Activated CD8-positive, alpha-beta T cell treated with anti-CD3 and anti-CD28 coated beads, Interleukin-2, amount 10 ng/mL, durations not matched to agents 7 days and 5 days (primary cell): ENCODE results near the gene FGF12. TPM values are rescaled to one million over a fixed set of nuclear protein-coding genes. Genes with fewer than 3 reads are reported as not detected.

Experiments
- ATAC-seq: fragments of 150-1000 bp; cut with Tn5 transposase; one replicate; pipeline ENCODE4 v1.10.0; 2021; ENCODE audit warnings: moderate library complexity
- CTCF ChIA-PET: fragments of 350-600 bp; sonication (Branson Sonifier 250); formaldehyde crosslinking; loops from one replicate; lab custom pipeline; 2021; ENCODE audit warnings: antibody characterized with exemption; lab: Charles Lee
- POLR2A ChIA-PET: fragments of 350-600 bp; sonication (Branson Sonifier 250); formaldehyde crosslinking; loops from one replicate; lab custom pipeline; 2021; ENCODE audit warnings: antibody characterized with exemption; lab: Charles Lee
- DNase-seq: peaks from one replicate; pipeline ENCODE4 v3.0.0-alpha.2; 2020
- H3K27ac Mint-ChIP-seq: one replicate; pipeline ENCODE4 v1.8.0; 2021; ENCODE audit warnings: mild to moderate bottlenecking, mixed read lengths
- H3K27me3 Mint-ChIP-seq: one replicate; pipeline ENCODE4 v1.8.0; 2021; ENCODE audit warnings: low read depth, mixed read lengths
- H3K36me3 Mint-ChIP-seq: one replicate; pipeline ENCODE4 v1.8.0; 2021; ENCODE audit warnings: low read depth, mixed read lengths
- H3K4me1 Mint-ChIP-seq: one replicate; pipeline ENCODE4 v1.8.0; 2021; ENCODE audit warnings: low read depth, mixed read lengths
- H3K4me3 Mint-ChIP-seq: one replicate; pipeline ENCODE4 v1.8.0; 2021; ENCODE audit warnings: mild to moderate bottlenecking, mixed read lengths
- H3K9me3 Mint-ChIP-seq: one replicate; pipeline ENCODE4 v1.8.0; 2022; ENCODE audit warnings: mixed read lengths; ENCODE audit not compliant: insufficient read depth
- total RNA-seq, 2 experiments: library from RNA; stranded (reverse); gene quantifications; one replicate each; pipeline ENCODE4 v1.2.3, GENCODE V29; 2021

The FGF12 gene
- total RNA-seq, 2 experiments from 2014 or later, result not detected

DNA sequence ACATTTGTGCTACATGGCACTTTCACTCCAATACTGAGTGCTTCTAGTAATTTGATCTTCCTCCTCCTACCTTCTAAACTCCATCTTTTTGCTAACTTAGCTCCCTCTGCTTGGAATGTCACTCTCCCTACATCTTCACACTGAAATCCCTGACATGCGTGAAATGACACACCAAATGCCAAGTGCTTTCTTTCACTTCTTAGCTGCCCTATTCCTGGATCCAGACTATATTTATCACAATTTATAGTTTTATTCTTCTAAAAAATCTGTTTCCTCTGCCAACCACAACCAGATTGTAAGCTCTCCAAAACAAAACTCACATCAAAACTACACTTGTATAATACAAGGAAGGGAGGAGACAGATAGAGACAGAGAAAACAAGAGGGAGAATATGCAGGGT lies 387.3 kb downstream of the FGF12 start:
- ChIA-PET CTCF (interaction anchor here (1.3 kb wide), 1 partner anchor 104 kb away, joined by 4 read pairs; no protein-coding TSS in a partner anchor), POLR2A (no interaction called here)
- no peaks in the 10 kb centered on the region for H3K36me3 Mint-ChIP-seq
- ATAC-seq, result no peak
- no peaks in the 10 kb centered on the region for H3K9me3 Mint-ChIP-seq
- no peak overlapping the region for H3K4me3 Mint-ChIP-seq
- peaks cover 2% of the 10 kb centered on the region for H3K27me3 Mint-ChIP-seq
- H3K4me1 Mint-ChIP-seq, result no peaks in the 10 kb centered on the region
- H3K27ac Mint-ChIP-seq, result no peak overlapping the region
- DNase-seq, result no peak

DNA sequence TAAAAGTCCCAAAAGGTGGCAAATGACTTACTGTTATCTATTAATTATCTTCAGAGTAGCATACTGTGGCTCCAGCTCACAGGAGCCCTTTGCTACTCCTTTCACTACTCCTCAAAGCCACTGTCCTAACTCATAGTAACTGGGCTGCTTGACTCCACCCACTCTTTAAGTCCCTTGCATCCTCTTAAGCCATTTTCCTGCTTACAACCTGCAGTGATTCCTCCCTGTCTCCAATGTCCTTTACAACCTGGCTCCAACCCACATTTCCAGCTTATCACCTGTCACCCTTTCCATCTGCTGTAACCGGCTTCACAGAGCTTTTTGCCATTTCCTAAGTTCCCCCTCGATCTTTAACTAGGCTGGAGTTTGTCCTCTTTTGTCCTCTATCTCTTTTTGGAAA lies 388.1 kb downstream of the FGF12 start:
- H3K4me1 Mint-ChIP-seq, result no peaks in the 10 kb centered on the region
- H3K27me3 Mint-ChIP-seq, result peaks cover 2% of the 10 kb centered on the region
- no peak overlapping the region for H3K4me3 Mint-ChIP-seq
- no peaks in the 10 kb centered on the region for H3K9me3 Mint-ChIP-seq
- no peaks in the 10 kb centered on the region for H3K36me3 Mint-ChIP-seq
- POLR2A ChIA-PET, result no interaction called here
- ATAC-seq, result no peak
- H3K27ac Mint-ChIP-seq, result no peak overlapping the region
- CTCF ChIA-PET, result interaction anchor here (1.3 kb wide), 1 partner anchor 105 kb away, joined by 4 read pairs; no protein-coding TSS in a partner anchor
- no peak for DNase-seq

DNA sequence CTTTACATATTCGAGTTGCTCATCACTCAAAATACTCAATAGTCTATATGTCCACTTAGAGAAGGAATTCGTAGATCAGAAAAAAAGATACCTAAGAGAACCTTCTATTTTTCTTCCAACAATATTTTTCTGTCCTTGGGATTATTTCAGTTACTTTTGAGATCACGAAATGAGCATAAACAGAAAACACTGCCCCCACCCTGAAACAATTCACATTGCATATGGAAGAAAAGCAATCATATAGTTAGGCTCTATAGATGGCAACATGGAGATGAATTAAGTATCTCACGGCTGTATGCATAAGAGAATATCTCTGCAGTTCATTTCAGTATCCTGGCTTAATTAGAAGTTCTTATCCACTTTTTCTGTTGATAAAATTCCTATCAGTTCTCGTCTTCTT lies 391.1 kb downstream of the FGF12 start:
- Mint-ChIP-seq H3K9me3 (no peaks in the 10 kb centered on the region), H3K27me3 (no peaks in the 10 kb centered on the region)
- POLR2A ChIA-PET, result no interaction called here

GRCh38 chr3:192332386-192333291 lies 394.7 kb downstream of the FGF12 start:
- H3K4me1 Mint-ChIP-seq, result peaks cover 12% of the 10 kb centered on the region
- H3K9me3 Mint-ChIP-seq, result peaks cover 5% of the 10 kb centered on the region
- CTCF ChIA-PET, result no interaction called here
- H3K36me3 Mint-ChIP-seq, result no peaks in the 10 kb centered on the region
- no peak overlapping the region for H3K4me3 Mint-ChIP-seq
- H3K27ac Mint-ChIP-seq, result no peak overlapping the region
- no peaks in the 10 kb centered on the region for H3K27me3 Mint-ChIP-seq
- POLR2A ChIA-PET, result no interaction called here
- DNase-seq (no peak), ATAC-seq (no peak)

More for the DNA sequence above, 391.1 kb downstream of the FGF12 start:
- H3K4me1 Mint-ChIP-seq, result peaks cover 10% of the 10 kb centered on the region
- no peak overlapping the region for H3K4me3 Mint-ChIP-seq
- H3K36me3 Mint-ChIP-seq, result no peaks in the 10 kb centered on the region
- ATAC-seq (no peak), DNase-seq (no peak)
- CTCF ChIA-PET, result no interaction called here
- no peak overlapping the region for H3K27ac Mint-ChIP-seq

DNA sequence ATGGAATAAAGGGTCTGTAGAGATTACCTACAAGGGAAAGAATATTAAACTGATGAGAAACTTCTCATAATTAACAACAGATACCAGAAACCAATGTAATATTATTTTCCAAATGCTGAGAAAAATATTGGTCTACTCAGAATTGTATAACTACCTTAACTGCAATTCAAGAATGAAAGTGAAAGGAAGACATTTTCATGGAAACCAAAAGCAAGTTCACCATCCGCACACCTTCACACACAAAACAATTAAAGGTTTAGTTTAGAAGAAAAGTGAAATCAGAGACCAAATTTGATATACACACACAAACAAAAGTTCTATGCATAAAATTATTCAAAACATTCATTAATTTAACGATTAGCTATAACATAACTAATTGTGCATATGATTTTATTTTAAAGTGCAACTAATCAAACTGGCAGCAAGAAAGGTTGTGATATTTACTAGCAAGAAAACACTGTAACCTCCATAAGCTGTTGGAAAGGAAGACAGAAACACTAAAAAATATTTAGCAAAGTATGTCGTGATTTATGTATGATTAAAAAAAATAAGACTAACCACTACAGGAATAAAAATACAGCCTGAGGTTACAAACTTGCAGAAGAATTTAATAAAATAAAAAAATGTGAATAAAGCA lies 395.5 kb downstream of the FGF12 start:
- ChIA-PET POLR2A (no interaction called here), CTCF (no interaction called here)
- Mint-ChIP-seq H3K27ac (peak overlapping the region; percentile 45), H3K4me3 (peak overlapping the region; percentile 54), H3K9me3 (peaks cover 5% of the 10 kb centered on the region), H3K4me1 (peaks cover 12% of the 10 kb centered on the region), H3K36me3 (no peaks in the 10 kb centered on the region), H3K27me3 (no peaks in the 10 kb centered on the region)
- ATAC-seq (peak; percentile 49), DNase-seq (no peak)

- ChIA-PET CTCF (no interaction called here), POLR2A (no interaction called here)
- no peaks in the 10 kb centered on the region for H3K27me3 Mint-ChIP-seq
- no peak overlapping the region for H3K27ac Mint-ChIP-seq
- peaks cover 5% of the 10 kb centered on the region for H3K9me3 Mint-ChIP-seq
- ATAC-seq (no peak), DNase-seq (no peak)
- H3K4me3 Mint-ChIP-seq, result no peak overlapping the region
- no peaks in the 10 kb centered on the region for H3K36me3 Mint-ChIP-seq
- H3K4me1 Mint-ChIP-seq, result peaks cover 6% of the 10 kb centered on the region
These were observed 400.7 kb downstream of the FGF12 start for GRCh38 chr3:192326656-192327055.

GRCh38 chr3:192317564-192317963 lies 409.8 kb downstream of the FGF12 start:
- no peaks in the 10 kb centered on the region for H3K27me3 Mint-ChIP-seq
- ChIA-PET POLR2A (no interaction called here), CTCF (no interaction called here)
- no peaks in the 10 kb centered on the region for H3K36me3 Mint-ChIP-seq
- DNase-seq (no peak), ATAC-seq (no peak)
- H3K9me3 Mint-ChIP-seq, result no peaks in the 10 kb centered on the region
- no peak overlapping the region for H3K4me3 Mint-ChIP-seq
- no peaks in the 10 kb centered on the region for H3K4me1 Mint-ChIP-seq
- H3K27ac Mint-ChIP-seq, result no peak overlapping the region

DNA sequence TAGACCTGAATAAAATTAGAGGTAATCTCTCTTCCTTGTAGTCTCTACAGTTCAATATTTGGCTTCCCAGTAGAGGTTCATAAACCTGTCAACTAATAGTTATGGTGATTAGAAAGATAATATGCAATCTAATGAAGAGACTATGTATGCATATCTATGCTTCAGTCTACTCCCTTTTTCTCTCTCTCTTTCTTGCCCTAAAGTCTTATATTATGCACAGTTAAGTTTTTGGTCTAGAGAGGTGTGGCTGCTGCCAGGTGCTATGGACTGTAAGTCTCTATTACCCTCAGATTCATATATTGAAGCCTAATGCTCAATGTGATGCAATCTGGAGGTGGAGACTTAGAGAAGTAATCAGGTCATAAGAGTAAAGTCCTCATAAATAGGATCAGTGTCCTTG lies 413.7 kb downstream of the FGF12 start:
- DNase-seq (no peak), ATAC-seq (no peak)
- Mint-ChIP-seq H3K27me3 (no peaks in the 10 kb centered on the region), H3K27ac (no peak overlapping the region), H3K9me3 (no peaks in the 10 kb centered on the region), H3K4me3 (no peak overlapping the region), H3K36me3 (no peaks in the 10 kb centered on the region), H3K4me1 (no peaks in the 10 kb centered on the region)
- ChIA-PET CTCF (no interaction called here), POLR2A (no interaction called here)

DNA sequence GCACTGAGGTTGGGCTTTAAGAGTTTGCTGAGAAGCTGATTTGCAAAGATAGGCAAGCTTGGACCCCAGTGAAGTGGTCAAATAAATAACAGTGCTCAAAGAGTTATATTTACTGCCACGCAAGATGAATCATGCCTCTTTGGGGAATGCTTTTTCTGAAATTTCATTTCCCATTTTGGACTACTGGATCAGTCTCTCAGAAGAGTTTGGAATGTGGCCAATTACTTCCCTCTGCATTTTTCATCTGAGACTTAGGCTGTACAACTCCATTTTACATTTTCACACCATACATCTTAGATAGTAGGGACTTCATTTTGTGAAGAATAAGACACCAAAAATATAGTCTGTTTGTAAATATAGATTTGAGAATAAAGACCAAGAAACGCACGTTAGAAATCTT lies 419.7 kb downstream of the FGF12 start:
- H3K27me3 Mint-ChIP-seq, result no peaks in the 10 kb centered on the region
- no peaks in the 10 kb centered on the region for H3K4me1 Mint-ChIP-seq
- no peaks in the 10 kb centered on the region for H3K9me3 Mint-ChIP-seq
- CTCF ChIA-PET, result no interaction called here
- ATAC-seq, result no peak
- DNase-seq, result no peak
- no peak overlapping the region for H3K27ac Mint-ChIP-seq
- POLR2A ChIA-PET, result no interaction called here
- no peaks in the 10 kb centered on the region for H3K36me3 Mint-ChIP-seq
- no peak overlapping the region for H3K4me3 Mint-ChIP-seq

DNA sequence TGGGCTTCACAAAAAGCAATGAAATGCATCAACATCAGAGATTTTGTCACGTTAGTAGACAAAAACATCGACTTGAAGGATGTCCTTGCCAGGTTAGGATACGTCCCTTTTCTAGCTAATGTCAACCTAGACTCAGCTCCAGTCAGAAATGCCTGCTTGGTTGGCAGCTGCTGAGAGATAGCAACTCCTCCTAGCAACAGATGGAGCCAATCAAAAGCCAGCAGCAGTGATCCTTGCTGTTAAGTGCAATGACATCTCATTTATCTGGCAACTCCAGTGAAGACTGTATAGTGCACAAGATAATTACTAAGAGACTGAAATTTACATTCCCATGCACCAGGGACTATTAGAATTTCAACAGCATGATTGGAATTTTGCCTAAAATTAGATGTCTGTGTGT lies 424.1 kb downstream of the FGF12 start:
- Mint-ChIP-seq H3K36me3 (no peaks in the 10 kb centered on the region), H3K4me3 (no peak overlapping the region), H3K27me3 (no peaks in the 10 kb centered on the region), H3K4me1 (no peaks in the 10 kb centered on the region), H3K9me3 (no peaks in the 10 kb centered on the region), H3K27ac (no peak overlapping the region)
- ChIA-PET POLR2A (no interaction called here), CTCF (no interaction called here)
- ATAC-seq, result no peak
- no peak for DNase-seq

DNA sequence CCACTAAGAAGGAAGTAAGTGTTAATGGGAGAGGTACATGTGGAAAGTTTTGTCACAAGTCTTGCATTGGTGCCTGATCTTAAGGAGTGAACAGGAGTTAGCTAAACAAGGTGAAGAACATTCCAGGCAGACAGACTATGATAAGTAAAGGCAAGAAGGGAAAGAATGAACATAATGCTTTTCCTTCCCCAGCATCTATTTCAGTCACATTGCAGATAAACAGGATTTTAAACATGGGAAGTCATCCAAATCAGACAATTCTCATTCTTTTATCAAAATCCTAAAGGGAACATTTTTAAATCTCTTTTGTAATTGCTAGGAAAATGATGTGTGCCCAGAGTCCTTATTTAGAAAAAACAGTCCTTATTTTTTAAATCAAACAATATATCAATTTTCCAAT lies 424.6 kb downstream of the FGF12 start:
- H3K4me1 Mint-ChIP-seq, result no peaks in the 10 kb centered on the region
- H3K27me3 Mint-ChIP-seq, result no peaks in the 10 kb centered on the region
- ATAC-seq, result no peak
- no peaks in the 10 kb centered on the region for H3K36me3 Mint-ChIP-seq
- H3K9me3 Mint-ChIP-seq, result no peaks in the 10 kb centered on the region
- no peak for DNase-seq
- CTCF ChIA-PET, result no interaction called here
- no peak overlapping the region for H3K4me3 Mint-ChIP-seq
- no peak overlapping the region for H3K27ac Mint-ChIP-seq
- POLR2A ChIA-PET, result no interaction called here

- no peak overlapping the region for H3K27ac Mint-ChIP-seq
- ChIA-PET CTCF (no interaction called here), POLR2A (interaction anchor here (0.6 kb wide), 1 partner anchor 34 kb away, joined by 3 read pairs; no protein-coding TSS in a partner anchor)
- no peak overlapping the region for H3K4me3 Mint-ChIP-seq
- no peaks in the 10 kb centered on the region for H3K36me3 Mint-ChIP-seq
- DNase-seq, result no peak
- ATAC-seq, result no peak
- H3K4me1 Mint-ChIP-seq, result no peaks in the 10 kb centered on the region
- no peaks in the 10 kb centered on the region for H3K9me3 Mint-ChIP-seq
- H3K27me3 Mint-ChIP-seq, result no peaks in the 10 kb centered on the region
These were observed 427.4 kb downstream of the FGF12 start for GRCh38 chr3:192299921-192300320.
